GM10266 (cell line): Measurements from ENCODE around the gene KIF16B.
"Not testable (repeated sequence)": the region's sequence is repeated elsewhere in the genome, so short reads cannot be mapped to it uniquely, and the experiment has no call there.

Source experiments
- DNase-seq: peaks from one replicate; pipeline ENCODE4 v3.0.0; 2012; ENCODE audit errors: extremely low spot score
- CTCF ChIP-seq: IDR thresholded peaks from 2 replicates; pipeline ENCODE4 v1.5.1; 2012; ENCODE audit warnings: mild to moderate bottlenecking, low read depth; ENCODE audit not compliant: control insufficient read depth, insufficient read depth; ENCODE audit errors: missing control alignments

Gene KIF16B

DNA sequence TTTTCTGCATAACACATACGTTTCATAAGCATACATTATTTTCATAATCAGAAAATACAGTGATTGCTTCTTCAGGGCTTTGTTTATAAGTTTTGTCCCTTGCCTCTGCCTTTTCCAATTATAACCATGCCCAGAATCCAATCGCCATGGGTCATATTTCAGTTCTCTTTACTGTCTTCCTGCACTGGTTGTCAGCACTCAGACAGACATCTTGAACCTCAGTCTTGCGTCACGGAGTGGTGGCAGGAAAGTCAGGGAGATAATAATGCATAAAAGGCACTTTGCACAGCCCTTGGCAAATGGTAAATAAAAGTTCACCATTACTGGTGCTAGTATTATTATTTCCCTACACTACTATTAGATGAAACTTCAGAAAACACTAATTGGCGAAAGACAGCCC is 7.2 kb downstream of the KIF16B start:
- TF ChIP-seq CTCF: no peak

GRCh38 chr20:16564079-16564478 is 9.2 kb downstream of the KIF16B start:
- not testable (repeated sequence) for DNase-seq

More for the DNA sequence above, 7.2 kb downstream of the KIF16B start:
- DNase-seq: no peak

- no peak for TF ChIP-seq CTCF
- no peak for DNase-seq
Measured at GRCh38 chr20:16563066-16563806, 10.0 kb downstream of the KIF16B start.

- DNase-seq: no peak
- TF ChIP-seq CTCF: no peak
Measured at GRCh38 chr20:16562259-16562658, 11.0 kb downstream of the KIF16B start.

DNA sequence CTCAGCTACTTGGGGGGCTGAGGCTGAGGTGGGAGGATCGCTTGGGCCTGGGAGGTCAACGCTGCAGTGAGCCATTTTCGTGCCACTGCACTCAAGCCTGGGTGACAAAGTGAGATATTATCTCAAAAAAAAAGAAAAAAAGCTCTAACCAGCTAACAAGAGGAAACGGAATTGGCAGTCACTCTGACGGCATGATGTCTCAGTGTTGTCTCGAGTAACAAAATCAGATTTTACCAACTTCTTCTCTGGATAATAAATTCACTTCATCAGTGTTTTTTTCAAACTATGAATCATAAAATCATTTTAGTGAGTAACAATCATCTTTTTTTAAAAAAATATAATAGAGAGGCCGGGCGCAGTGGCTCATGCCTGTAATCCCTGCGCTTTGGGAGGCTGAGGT is 12.6 kb downstream of the KIF16B start:
- DNase-seq: no peak
- TF ChIP-seq CTCF: no peak

DNA sequence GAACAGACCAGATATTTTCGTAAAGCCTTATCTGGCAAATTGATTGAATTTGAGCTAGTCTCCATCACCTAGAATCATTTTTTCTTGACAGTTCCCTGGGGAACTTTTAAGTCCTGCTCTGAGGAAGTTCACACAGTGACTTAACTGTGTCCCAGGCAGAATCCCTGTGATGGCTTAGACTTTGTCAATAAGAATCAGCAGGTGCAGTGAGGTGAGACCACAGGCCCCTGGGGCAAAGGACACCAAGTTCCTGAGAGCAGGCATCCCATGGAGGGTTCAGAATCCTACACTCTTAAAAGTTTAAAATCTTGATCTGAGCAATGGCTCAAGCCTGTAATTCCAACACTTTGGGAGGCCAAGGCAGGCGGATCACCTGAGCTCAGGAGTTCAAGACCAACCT is 13.0 kb downstream of the KIF16B start:
- DNase-seq: no peak
- TF ChIP-seq CTCF: no peak

DNA sequence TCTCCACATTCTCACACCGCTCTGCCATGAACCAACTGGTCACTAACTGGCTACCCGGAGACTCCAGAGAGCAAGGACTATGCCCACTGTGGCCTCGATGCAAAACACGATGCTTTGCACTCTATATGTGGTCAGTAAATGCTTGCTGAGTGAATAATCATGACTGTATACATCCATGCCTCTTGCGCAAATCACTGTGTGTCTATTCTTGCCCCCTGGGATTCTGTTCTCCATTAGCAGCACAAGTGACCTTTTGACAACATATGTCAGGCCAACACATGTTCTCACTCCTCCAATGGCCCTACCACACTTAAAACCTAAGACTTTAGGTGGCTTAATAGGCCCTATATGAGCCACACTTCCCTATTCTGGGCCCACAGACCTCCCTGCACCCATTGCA is 16.9 kb downstream of the KIF16B start:
- no peak for DNase-seq

More for the DNA sequence above, 16.9 kb downstream of the KIF16B start:
- TF ChIP-seq CTCF: no peak
